ENCODE data around the gene ABCG5.

GRCh38 chr2:43855292-43855691, 16.7 kb upstream of the ABCG5 start:
- TF ChIP-seq, protein P1, sequence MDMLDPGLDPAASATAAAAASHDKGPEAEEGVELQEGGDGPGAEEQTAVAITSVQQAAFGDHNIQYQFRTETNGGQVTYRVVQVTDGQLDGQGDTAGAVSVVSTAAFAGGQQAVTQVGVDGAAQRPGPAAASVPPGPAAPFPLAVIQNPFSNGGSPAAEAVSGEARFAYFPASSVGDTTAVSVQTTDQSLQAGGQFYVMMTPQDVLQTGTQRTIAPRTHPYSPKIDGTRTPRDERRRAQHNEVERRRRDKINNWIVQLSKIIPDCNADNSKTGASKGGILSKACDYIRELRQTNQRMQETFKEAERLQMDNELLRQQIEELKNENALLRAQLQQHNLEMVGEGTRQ (CRISPR knock-in tag; IDR thresholded peaks at IDR 0.05): no peak
- no peak for TF ChIP-seq ZBTB43 (CRISPR knock-in tag; IDR thresholded peaks at IDR 0.05)
- TF ChIP-seq, protein P2, sequence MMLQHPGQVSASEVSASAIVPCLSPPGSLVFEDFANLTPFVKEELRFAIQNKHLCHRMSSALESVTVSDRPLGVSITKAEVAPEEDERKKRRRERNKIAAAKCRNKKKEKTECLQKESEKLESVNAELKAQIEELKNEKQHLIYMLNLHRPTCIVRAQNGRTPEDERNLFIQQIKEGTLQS (CRISPR knock-in tag; conservative IDR thresholded peaks at IDR 0.05): no peak
- TF ChIP-seq, protein P3, sequence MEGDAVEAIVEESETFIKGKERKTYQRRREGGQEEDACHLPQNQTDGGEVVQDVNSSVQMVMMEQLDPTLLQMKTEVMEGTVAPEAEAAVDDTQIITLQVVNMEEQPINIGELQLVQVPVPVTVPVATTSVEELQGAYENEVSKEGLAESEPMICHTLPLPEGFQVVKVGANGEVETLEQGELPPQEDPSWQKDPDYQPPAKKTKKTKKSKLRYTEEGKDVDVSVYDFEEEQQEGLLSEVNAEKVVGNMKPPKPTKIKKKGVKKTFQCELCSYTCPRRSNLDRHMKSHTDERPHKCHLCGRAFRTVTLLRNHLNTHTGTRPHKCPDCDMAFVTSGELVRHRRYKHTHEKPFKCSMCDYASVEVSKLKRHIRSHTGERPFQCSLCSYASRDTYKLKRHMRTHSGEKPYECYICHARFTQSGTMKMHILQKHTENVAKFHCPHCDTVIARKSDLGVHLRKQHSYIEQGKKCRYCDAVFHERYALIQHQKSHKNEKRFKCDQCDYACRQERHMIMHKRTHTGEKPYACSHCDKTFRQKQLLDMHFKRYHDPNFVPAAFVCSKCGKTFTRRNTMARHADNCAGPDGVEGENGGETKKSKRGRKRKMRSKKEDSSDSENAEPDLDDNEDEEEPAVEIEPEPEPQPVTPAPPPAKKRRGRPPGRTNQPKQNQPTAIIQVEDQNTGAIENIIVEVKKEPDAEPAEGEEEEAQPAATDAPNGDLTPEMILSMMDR (IDR thresholded peaks at IDR 0.05): no peak
- no peak for TF ChIP-seq PRRX2 (CRISPR knock-in tag; IDR thresholded peaks at IDR 0.05)
- no peak for TF ChIP-seq ETV6 (CRISPR knock-in tag; IDR thresholded peaks at IDR 0.05)
- TF ChIP-seq NFYB (CRISPR knock-in tag; conservative IDR thresholded peaks at IDR 0.05; ENCODE audit: low read depth): no peak
- no peak for TF ChIP-seq ZNF263 (CRISPR knock-in tag; IDR thresholded peaks at IDR 0.05; ENCODE audit: low read depth)
- no peak for TF ChIP-seq SMAD3 (CRISPR knock-in tag; IDR thresholded peaks at IDR 0.05; ENCODE audit: borderline replicate concordance)
- no peak for TF ChIP-seq ZNF423 (CRISPR knock-in tag; IDR thresholded peaks at IDR 0.05)
